Measurements from ENCODE around the gene EFR3B.

Gene EFR3B

DNA sequence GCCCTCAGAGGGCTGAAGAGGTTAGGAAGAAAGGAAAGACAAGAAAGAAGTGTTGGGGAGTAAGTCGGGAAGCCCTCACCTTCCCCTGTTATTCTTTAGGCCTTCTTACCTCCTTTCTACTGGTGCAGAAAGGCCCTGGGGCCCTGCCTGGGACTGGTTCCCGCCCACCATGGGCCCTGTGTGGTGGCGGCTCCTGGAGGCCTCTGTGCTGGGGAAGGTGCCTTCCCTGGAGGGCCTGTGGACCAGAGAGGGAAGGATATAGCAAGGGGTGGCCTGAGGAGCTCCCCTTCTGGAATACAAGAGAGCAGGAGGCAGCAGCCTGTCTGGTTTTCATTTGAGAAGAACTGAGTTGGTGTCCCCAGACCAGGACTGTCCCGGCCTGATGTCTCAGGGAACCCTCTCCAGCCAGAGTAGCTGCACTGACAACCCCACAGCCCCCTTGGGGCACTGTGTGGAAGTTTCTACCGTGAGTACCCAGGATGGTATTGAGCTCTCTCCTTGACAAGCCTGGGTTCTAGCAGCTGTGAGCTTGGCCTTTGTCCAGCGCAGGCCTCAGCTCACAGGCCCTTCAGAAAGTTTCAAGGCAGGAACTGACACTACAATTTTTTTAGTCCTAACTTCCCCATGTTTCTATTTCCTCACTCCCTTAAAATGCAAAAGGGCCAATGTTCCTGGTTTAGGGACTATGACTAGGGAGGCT is 47.1 kb downstream of the EFR3B start:
- H3K9me3 ChIP-seq, result no peaks in the 10 kb centered on the region
- TF ChIP-seq, protein P1, sequence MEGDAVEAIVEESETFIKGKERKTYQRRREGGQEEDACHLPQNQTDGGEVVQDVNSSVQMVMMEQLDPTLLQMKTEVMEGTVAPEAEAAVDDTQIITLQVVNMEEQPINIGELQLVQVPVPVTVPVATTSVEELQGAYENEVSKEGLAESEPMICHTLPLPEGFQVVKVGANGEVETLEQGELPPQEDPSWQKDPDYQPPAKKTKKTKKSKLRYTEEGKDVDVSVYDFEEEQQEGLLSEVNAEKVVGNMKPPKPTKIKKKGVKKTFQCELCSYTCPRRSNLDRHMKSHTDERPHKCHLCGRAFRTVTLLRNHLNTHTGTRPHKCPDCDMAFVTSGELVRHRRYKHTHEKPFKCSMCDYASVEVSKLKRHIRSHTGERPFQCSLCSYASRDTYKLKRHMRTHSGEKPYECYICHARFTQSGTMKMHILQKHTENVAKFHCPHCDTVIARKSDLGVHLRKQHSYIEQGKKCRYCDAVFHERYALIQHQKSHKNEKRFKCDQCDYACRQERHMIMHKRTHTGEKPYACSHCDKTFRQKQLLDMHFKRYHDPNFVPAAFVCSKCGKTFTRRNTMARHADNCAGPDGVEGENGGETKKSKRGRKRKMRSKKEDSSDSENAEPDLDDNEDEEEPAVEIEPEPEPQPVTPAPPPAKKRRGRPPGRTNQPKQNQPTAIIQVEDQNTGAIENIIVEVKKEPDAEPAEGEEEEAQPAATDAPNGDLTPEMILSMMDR (IDR thresholded peaks at IDR 0.05), result no peak
- H3K27me3 ChIP-seq, result no peaks in the 10 kb centered on the region
- H3K27ac ChIP-seq, result no peak overlapping the region
- no peaks in the 10 kb centered on the region for H3K4me1 ChIP-seq (ENCODE audit: control insufficient read depth in 1 of 2, insufficient read depth in 1 of 2, low read depth in 1 of 2, low read length in 1 of 2)
- H3K36me3 ChIP-seq, result no peaks in the 10 kb centered on the region
- no peak overlapping the region for H3K4me3 ChIP-seq (ENCODE audit: low read depth in 1 of 2, low read length in 1 of 2)

DNA sequence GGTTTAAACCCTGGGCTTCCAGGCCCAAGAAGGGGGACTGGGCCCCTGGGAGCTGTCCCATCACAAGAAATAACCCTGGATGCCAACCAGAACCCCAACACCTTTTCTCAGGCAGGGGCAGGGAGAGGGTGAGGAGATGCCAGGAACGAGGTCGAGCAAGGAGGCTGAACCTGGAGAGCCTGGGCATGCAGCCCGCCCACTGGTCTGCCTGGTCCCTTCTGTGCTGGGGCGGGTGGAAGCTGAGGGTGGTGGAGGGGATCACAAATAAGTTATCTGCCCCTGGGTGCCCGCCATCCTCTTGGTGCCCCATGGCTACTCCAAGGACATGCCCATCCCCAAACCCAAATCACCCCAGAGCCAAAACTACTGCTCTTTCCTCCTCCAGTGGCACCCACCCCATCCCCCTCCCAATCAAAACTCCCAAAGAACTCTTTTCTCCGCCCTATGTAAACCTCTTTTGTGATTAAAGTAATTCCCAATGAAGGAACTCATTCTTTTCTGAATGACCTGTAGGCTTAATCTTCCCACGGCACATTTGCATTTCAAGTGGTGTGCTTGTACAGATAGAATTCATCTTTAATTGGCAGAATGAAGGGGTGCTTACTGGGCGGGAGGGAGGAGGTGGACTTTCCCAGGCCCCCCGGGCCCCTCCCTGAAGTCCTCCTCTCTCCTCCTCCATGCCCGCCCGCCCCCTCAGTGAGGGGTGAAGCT is 47.9 kb downstream of the EFR3B start:
- H3K36me3 ChIP-seq, result no peaks in the 10 kb centered on the region
- H3K9me3 ChIP-seq, result no peaks in the 10 kb centered on the region
- no peak overlapping the region for H3K4me3 ChIP-seq (ENCODE audit: low read depth in 1 of 2, low read length in 1 of 2)
- TF ChIP-seq, protein P1 (IDR thresholded peaks at IDR 0.05), result no peak
- H3K27me3 ChIP-seq, result no peaks in the 10 kb centered on the region
- H3K4me1 ChIP-seq (ENCODE audit: control insufficient read depth in 1 of 2, insufficient read depth in 1 of 2, low read depth in 1 of 2, low read length in 1 of 2), result no peaks in the 10 kb centered on the region
- H3K27ac ChIP-seq, result no peak overlapping the region

DNA sequence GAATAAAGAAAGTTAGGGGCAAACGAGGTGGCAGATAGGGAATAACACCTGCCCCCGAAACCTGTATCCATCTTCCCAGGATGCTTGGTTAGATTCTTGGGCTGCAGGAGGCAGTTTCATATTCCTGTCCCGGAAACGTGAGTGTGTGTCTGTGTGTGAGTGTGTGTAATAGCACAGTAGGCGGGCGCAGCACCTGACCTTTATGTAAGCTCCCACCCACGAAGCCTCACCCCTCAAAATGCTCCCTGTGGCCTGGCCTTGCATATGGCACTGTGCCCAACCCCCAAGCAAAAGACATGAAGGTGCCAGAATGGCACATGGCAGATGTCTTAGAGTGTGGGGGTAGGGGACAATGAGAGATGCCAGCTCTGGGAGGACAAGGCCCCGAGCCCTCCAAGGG is 48.9 kb downstream of the EFR3B start:
- H3K27ac ChIP-seq, result no peak overlapping the region
- no peak overlapping the region for H3K4me3 ChIP-seq (ENCODE audit: low read depth in 1 of 2, low read length in 1 of 2)
- no peaks in the 10 kb centered on the region for H3K36me3 ChIP-seq
- no peaks in the 10 kb centered on the region for H3K4me1 ChIP-seq (ENCODE audit: control insufficient read depth in 1 of 2, insufficient read depth in 1 of 2, low read depth in 1 of 2, low read length in 1 of 2)
- no peaks in the 10 kb centered on the region for H3K27me3 ChIP-seq
- TF ChIP-seq, protein P1 (IDR thresholded peaks at IDR 0.05), result no peak
- no peaks in the 10 kb centered on the region for H3K9me3 ChIP-seq

GRCh38 chr2:25091265-25091664 is 49.4 kb downstream of the EFR3B start:
- Histone ChIP-seq H3K27ac (no peak overlapping the region), H3K27me3 (no peaks in the 10 kb centered on the region), H3K4me1 (ENCODE audit: control insufficient read depth in 1 of 2, insufficient read depth in 1 of 2, low read depth in 1 of 2, low read length in 1 of 2) (no peaks in the 10 kb centered on the region), H3K36me3 (no peaks in the 10 kb centered on the region), H3K4me3 (ENCODE audit: low read depth in 1 of 2, low read length in 1 of 2) (no peak overlapping the region), H3K9me3 (no peaks in the 10 kb centered on the region)
- TF ChIP-seq, protein P1 (IDR thresholded peaks at IDR 0.05), result no peak

DNA sequence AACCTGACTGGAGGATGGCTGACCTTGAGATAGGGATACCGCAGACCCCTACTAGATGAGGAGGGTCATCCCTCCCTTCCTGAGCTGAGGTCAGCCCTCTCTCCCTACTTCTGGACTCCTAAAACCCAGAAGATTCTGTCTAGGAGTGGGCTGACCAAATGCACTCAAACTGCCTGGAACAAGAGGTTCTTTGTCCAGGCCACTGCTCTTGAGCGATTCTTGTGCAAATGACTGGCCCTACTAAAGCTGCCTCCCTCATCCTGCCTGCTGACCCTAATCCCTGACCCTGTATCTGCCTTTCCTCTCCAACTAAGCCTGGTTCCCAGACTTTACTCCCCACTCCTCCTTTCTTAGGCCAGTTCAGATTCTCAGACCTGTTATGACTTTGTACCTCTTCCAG is 56.2 kb downstream of the EFR3B start:
- Histone ChIP-seq H3K4me3 (ENCODE audit: low read depth in 1 of 2, low read length in 1 of 2) (no peak overlapping the region), H3K36me3 (no peaks in the 10 kb centered on the region), H3K4me1 (ENCODE audit: control insufficient read depth in 1 of 2, insufficient read depth in 1 of 2, low read depth in 1 of 2, low read length in 1 of 2) (peaks cover 4% of the 10 kb centered on the region in 2 experiments), H3K9me3 (no peaks in the 10 kb centered on the region), H3K27me3 (no peaks in the 10 kb centered on the region), H3K27ac (no peak overlapping the region)
- TF ChIP-seq, protein P1 (IDR thresholded peaks at IDR 0.05), result no peak

Measured in neutrophil (primary cell).